Measurements from ENCODE around the gene PAPPA.

PAPPA gene

GRCh38 chr9:116390303-116391228 is 237.0 kb downstream of the PAPPA start:
- DNase-seq: peak; percentile 70

GRCh38 chr9:116391306-116391900 is 237.8 kb downstream of the PAPPA start:
- peak; percentile 92 for DNase-seq

GRCh38 chr9:116393198-116393597 is 239.6 kb downstream of the PAPPA start:
- no peak for DNase-seq

GRCh38 chr9:116394070-116394469 is 240.5 kb downstream of the PAPPA start:
- no peak for DNase-seq

- no peak for DNase-seq
These were observed 241.5 kb downstream of the PAPPA start for GRCh38 chr9:116394894-116395698.

GRCh38 chr9:116395699-116396037 is 242.1 kb downstream of the PAPPA start:
- no peak for DNase-seq

- DNase-seq: no peak
These were observed 249.6 kb downstream of the PAPPA start for GRCh38 chr9:116403171-116403570.

- no peak for DNase-seq
These were observed 250.6 kb downstream of the PAPPA start for GRCh38 chr9:116404228-116404627.

- DNase-seq: no peak
These were observed 251.7 kb downstream of the PAPPA start for GRCh38 chr9:116405321-116405720.

- DNase-seq: no peak
These were observed 252.9 kb downstream of the PAPPA start for GRCh38 chr9:116406469-116406868.

GRCh38 chr9:116409129-116409528 is 255.5 kb downstream of the PAPPA start:
- no peak for DNase-seq

GRCh38 chr9:116409638-116410037 is 256.0 kb downstream of the PAPPA start:
- DNase-seq: no peak

- DNase-seq: no peak
These were observed 257.9 kb downstream of the PAPPA start for GRCh38 chr9:116411506-116411905.

GRCh38 chr9:116414374-116414773 is 260.8 kb downstream of the PAPPA start:
- no peak for DNase-seq

GRCh38 chr9:116416421-116416820 is 262.8 kb downstream of the PAPPA start:
- DNase-seq: no peak

- DNase-seq: no peak
These were observed 263.9 kb downstream of the PAPPA start for GRCh38 chr9:116417464-116417863.

GRCh38 chr9:116419181-116419580 is 265.6 kb downstream of the PAPPA start:
- no peak for DNase-seq

GRCh38 chr9:116420993-116421538 is 267.5 kb downstream of the PAPPA start:
- DNase-seq: peak; percentile 69

GRCh38 chr9:116422119-116422979 is 268.8 kb downstream of the PAPPA start:
- no peak for DNase-seq

GRCh38 chr9:116423149-116423548 is 269.6 kb downstream of the PAPPA start:
- no peak for DNase-seq

- no peak for DNase-seq
These were observed 271.7 kb downstream of the PAPPA start for GRCh38 chr9:116425244-116425643.

- DNase-seq: no peak
These were observed 277.3 kb downstream of the PAPPA start for GRCh38 chr9:116430849-116431248.

Data from fibroblast of skin of right biceps (primary cell).